Testis (tissue), 2 donors: ENCODE data around the gene NUP62.

ENCODE experiments used
- POLR2A ChIP-seq: fragments of 450-650 bp; IDR thresholded peaks from one replicate; pipeline ENCODE4 v1.6.1; 2017; ENCODE audit warnings: antibody characterized with exemption, mild to moderate bottlenecking, moderate library complexity
- TF ChIP-seq, protein P1 (sequence below), 3 experiments: fragments of 450-650 bp in 2 of 3; fragments of 200-600 bp in 1 of 3; sonication (generic) in 1 of 3; IDR thresholded peaks; one replicate each; pipeline ENCODE4 v1.5.1; 2016 to 2019; ENCODE audit warnings: antibody characterized with exemption in 3 of 3, mild to moderate bottlenecking in 2 of 3, moderate library complexity in 1 of 3

DNA sequence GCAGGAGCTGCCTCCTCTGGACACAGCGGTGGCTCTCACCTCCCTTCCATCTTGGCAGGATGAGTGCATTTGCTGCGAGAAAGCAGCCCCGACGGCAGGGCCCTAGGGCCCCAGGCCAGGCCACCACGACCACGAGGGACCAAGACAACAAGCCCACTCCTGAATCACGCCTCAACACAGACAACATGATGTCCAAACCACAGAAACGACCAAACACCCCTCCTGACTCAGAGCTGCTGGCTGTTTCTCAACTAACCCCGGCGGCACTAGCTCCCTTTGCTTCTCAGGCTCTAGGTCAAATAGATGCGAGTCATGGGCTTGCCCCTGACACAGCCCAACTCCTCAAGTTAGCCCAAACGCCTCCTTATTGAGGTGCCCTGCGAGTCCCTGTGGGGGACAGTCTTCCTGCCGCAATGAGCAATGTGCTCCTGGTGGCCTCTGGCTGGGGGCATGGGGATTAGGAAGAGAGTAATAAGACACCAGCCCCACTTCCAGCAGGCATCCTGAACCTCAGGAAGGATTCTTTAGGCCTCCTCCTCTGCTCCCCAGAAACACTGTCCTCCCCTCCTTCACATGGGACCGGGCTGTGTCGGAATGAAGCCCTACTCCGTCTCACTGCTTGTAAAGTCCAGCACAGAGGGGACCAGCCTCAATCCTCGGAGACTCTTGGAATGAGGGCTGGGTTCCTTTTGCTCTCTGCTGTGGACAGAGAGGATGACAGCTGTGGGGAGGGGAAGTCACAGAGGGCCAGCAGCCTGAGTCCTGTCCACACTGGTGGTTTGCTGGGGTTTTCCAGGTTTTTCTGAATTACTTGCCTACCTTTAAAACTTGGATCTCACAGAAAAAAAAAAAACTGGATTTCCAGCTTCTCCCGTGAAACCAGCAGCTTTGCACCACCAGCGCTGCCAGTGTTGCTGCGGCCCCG is 7.2 kb downstream of the NUP62 start:
- TF ChIP-seq, protein P1, sequence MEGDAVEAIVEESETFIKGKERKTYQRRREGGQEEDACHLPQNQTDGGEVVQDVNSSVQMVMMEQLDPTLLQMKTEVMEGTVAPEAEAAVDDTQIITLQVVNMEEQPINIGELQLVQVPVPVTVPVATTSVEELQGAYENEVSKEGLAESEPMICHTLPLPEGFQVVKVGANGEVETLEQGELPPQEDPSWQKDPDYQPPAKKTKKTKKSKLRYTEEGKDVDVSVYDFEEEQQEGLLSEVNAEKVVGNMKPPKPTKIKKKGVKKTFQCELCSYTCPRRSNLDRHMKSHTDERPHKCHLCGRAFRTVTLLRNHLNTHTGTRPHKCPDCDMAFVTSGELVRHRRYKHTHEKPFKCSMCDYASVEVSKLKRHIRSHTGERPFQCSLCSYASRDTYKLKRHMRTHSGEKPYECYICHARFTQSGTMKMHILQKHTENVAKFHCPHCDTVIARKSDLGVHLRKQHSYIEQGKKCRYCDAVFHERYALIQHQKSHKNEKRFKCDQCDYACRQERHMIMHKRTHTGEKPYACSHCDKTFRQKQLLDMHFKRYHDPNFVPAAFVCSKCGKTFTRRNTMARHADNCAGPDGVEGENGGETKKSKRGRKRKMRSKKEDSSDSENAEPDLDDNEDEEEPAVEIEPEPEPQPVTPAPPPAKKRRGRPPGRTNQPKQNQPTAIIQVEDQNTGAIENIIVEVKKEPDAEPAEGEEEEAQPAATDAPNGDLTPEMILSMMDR (IDR thresholded peaks at IDR 0.05) = no peak
- TF ChIP-seq POLR2A = no peak
